HepG2 (cell line): ENCODE data around the gene PAK2. TPM values are rescaled to one million over a fixed set of nuclear protein-coding genes. Genes with fewer than 3 reads are reported as not detected.
A peak's percentile ranks its signal among the peaks of the same experiment; 100 is the strongest.

Source experiments
- FIP1L1 ChIP-seq: fragments of 200-400 bp; formaldehyde crosslinking; IDR thresholded peaks from 2 replicates; pipeline ENCODE4 v1.6.1; 2018; ENCODE audit warnings: low read depth, mild to moderate bottlenecking, low read length, moderate library complexity, borderline replicate concordance; ENCODE audit not compliant: insufficient read depth
- GABPB1 ChIP-seq: IDR thresholded peaks from 2 replicates; pipeline ENCODE4 v1.6.1; 2016; ENCODE audit warnings: mild to moderate bottlenecking, missing genetic modification reagents, moderate library complexity, missing compliant biosample characterization
- GATA4 ChIP-seq: sonication (generic); IDR thresholded peaks from 2 replicates; pipeline ENCODE4 v1.6.1; 2016; ENCODE audit warnings: antibody characterized with exemption, low read depth, borderline replicate concordance
- GLMP ChIP-seq: sonication (generic); formaldehyde crosslinking; IDR thresholded peaks from 2 replicates; pipeline ENCODE4 v1.9.0; 2021; ENCODE audit warnings: missing genetic modification reagents, mild to moderate bottlenecking, borderline replicate concordance
- IRF2 ChIP-seq: IDR thresholded peaks from 2 replicates; pipeline ENCODE4 v1.6.1; 2018; ENCODE audit warnings: missing genetic modification reagents, missing compliant biosample characterization
- KMT2A ChIP-seq: sonication (generic); formaldehyde crosslinking; IDR thresholded peaks from 2 replicates; pipeline ENCODE4 v1.4.0; 2020; ENCODE audit warnings: missing genetic modification reagents
- MAX ChIP-seq: IDR thresholded peaks from 2 replicates; pipeline ENCODE4 v1.6.1; 2012; ENCODE audit warnings: inconsistent platforms
- MEIS1 ChIP-seq: sonication (generic); formaldehyde crosslinking; IDR thresholded peaks from 2 replicates; pipeline ENCODE4 v1.9.0; 2021; ENCODE audit warnings: mild to moderate bottlenecking, missing genetic modification reagents, moderate library complexity, borderline replicate concordance
- RFXAP ChIP-seq: sonication (generic); formaldehyde crosslinking; IDR thresholded peaks from 2 replicates; pipeline ENCODE4 v1.4.0; 2020; ENCODE audit warnings: missing genetic modification reagents, borderline replicate concordance
- SETDB1 ChIP-seq: sonication (generic); formaldehyde crosslinking; IDR thresholded peaks from 2 replicates; pipeline ENCODE4 v1.5.1; 2020; ENCODE audit warnings: missing genetic modification reagents, mild to moderate bottlenecking, borderline replicate concordance
- SIN3A ChIP-seq: IDR thresholded peaks from 2 replicates; pipeline ENCODE4 v1.6.1; 2011; ENCODE audit warnings: low read depth, mild to moderate bottlenecking, control low read depth, low read length, borderline replicate concordance
- SMAD3 ChIP-seq: sonication (generic); formaldehyde crosslinking; IDR thresholded peaks from 2 replicates; pipeline ENCODE4 v1.4.0; 2020; ENCODE audit warnings: missing genetic modification reagents
- STAT6 ChIP-seq: sonication (generic); formaldehyde crosslinking; IDR thresholded peaks from 2 replicates; pipeline ENCODE4 v1.4.0; 2020; ENCODE audit warnings: missing genetic modification reagents, mild to moderate bottlenecking, borderline replicate concordance
- ZBTB33 ChIP-seq: sonication (generic); formaldehyde crosslinking; IDR thresholded peaks from 2 replicates; pipeline ENCODE4 v1.4.0; 2020; ENCODE audit warnings: missing genetic modification reagents
- ZC3H4 ChIP-seq: sonication (generic); formaldehyde crosslinking; IDR thresholded peaks from 2 replicates; pipeline ENCODE4 v1.4.0; 2020; ENCODE audit warnings: missing genetic modification reagents, borderline replicate concordance
- ZMYM4 ChIP-seq: sonication (generic); formaldehyde crosslinking; IDR thresholded peaks from 2 replicates; pipeline ENCODE4 v1.8.1; 2023; ENCODE audit warnings: mild to moderate bottlenecking, missing genetic modification reagents
- ZNF512B ChIP-seq: sonication (generic); formaldehyde crosslinking; IDR thresholded peaks from 2 replicates; pipeline ENCODE4 v1.5.1; 2020; ENCODE audit warnings: missing genetic modification reagents, mild to moderate bottlenecking, borderline replicate concordance
- ZNF547 ChIP-seq: sonication (generic); formaldehyde crosslinking; IDR thresholded peaks from 2 replicates; pipeline ENCODE4 v1.5.1; 2020; ENCODE audit warnings: mild to moderate bottlenecking, missing genetic modification reagents
- ZNF782 ChIP-seq: sonication (generic); formaldehyde crosslinking; IDR thresholded peaks from 2 replicates; pipeline ENCODE4 v1.4.0; 2020; ENCODE audit warnings: missing genetic modification reagents, mild to moderate bottlenecking, borderline replicate concordance
- polyA plus RNA-seq, 8 experiments: library from polyadenylated mRNA; depleted of rRNA in 3 of 8; stranded (reverse) in 7 of 8; unstranded in 1 of 8; fragments of >200 nt; fragmentation: Illumina TruSeq in 4 of 8; extraction: Trizol in 4 of 8; gene quantifications; 2 replicates each; pipeline versions ENCODE4 v1.2.1 to v1.2.3, GENCODE V29; 2011 to 2016; ENCODE audit warnings: low read depth in 4 of 8, missing spikeins in 1 of 8, mixed read lengths in 1 of 8; ENCODE audit not compliant: insufficient read depth in 1 of 8
- total RNA-seq, 5 experiments: library from RNA; depleted of rRNA; stranded (reverse); fragments of >200 nt; fragmentation: Illumina TruSeq; extraction: Trizol; gene quantifications; 2 replicates each; pipeline ENCODE4 v1.2.3, GENCODE V29; 2016; ENCODE audit warnings: low read depth in 1 of 5

Gene PAK2
- total and polyA plus RNA-seq, 2 of the 13 experiments (the other 11 are each of a cell fraction or from before 2014, with no cell fraction given) = 23.0 to 24.7 TPM

- TF ChIP-seq RFXAP (CRISPR knock-in tag) = no peak
- peak; percentile 59 for TF ChIP-seq MAX
- TF ChIP-seq KMT2A (CRISPR knock-in tag) = 0 out of 2 replicates have a peak, but pooled peaks have one; percentile 18
- TF ChIP-seq ZMYM4 (CRISPR knock-in tag) = peak; percentile 61
- no peak for TF ChIP-seq ZNF782 (CRISPR knock-in tag)
- 0 out of 2 replicates have a peak, but pooled peaks have one; percentile 51 for TF ChIP-seq SIN3A
- no peak for TF ChIP-seq IRF2 (CRISPR knock-in tag)
- no peak for TF ChIP-seq ZC3H4
- peak; percentile 46; the same call in 1 of the 2 replicates for TF ChIP-seq ZBTB33
- TF ChIP-seq STAT6 (CRISPR knock-in tag) = no peak
- TF ChIP-seq ZNF512B (CRISPR knock-in tag) = no peak
- TF ChIP-seq SMAD3 (CRISPR knock-in tag) = no peak
- TF ChIP-seq GABPB1 (CRISPR knock-in tag) = 0 out of 2 replicates have a peak, but pooled peaks have one; percentile 31
- no peak for TF ChIP-seq FIP1L1
- TF ChIP-seq GATA4 = peak; percentile 76; the same call in 1 of the 2 replicates
- no peak for TF ChIP-seq GLMP (CRISPR knock-in tag)
- 0 out of 2 replicates have a peak, but pooled peaks have one; percentile 64 for TF ChIP-seq MEIS1 (CRISPR knock-in tag)
- TF ChIP-seq SETDB1 = no peak
- 0 out of 2 replicates have a peak, but pooled peaks have one; percentile 34 for TF ChIP-seq ZNF547 (CRISPR knock-in tag)
Observed at GRCh38 chr3:196754091-196754981, 14.7 kb downstream of the PAK2 start (continued).
